Testis (tissue), 2 donors: ENCODE measurements around the gene ATP5MG.

ENCODE experiments used
- CTCF ChIP-seq, 3 experiments: fragments of 450-650 bp in 2 of 3; fragments of 200-600 bp in 1 of 3; sonication (generic) in 1 of 3; IDR thresholded peaks; one replicate each; pipeline ENCODE4 v1.5.1; 2016 to 2019; ENCODE audit warnings: antibody characterized with exemption in 3 of 3, mild to moderate bottlenecking in 2 of 3, moderate library complexity in 1 of 3
- POLR2A ChIP-seq: fragments of 450-650 bp; IDR thresholded peaks from one replicate; pipeline ENCODE4 v1.6.1; 2017; ENCODE audit warnings: antibody characterized with exemption, mild to moderate bottlenecking, moderate library complexity

GRCh38 chr11:118436639-118437207 is 35.3 kb downstream of the ATP5MG start:
- TF ChIP-seq CTCF (IDR thresholded peaks at IDR 0.05) (no peak), POLR2A (no peak)
